ENCODE data around the gene MROH2B. TPM values are rescaled to one million over a fixed set of nuclear protein-coding genes. Genes with fewer than 3 reads are reported as not detected.

The MROH2B gene
- total and polyA plus RNA-seq, 2 experiments from 2014 or later: not detected

- Histone ChIP-seq H3K9me3 (ENCODE audit: low read depth) (no peaks in the 10 kb centered on the region), H3K4me1 (ENCODE audit: low read depth) (no peaks in the 10 kb centered on the region), H3K27me3 (no peaks in the 10 kb centered on the region), H3K27ac (no peak overlapping the region), H3K36me3 (no peaks in the 10 kb centered on the region), H3K4me3 (no peak overlapping the region)
- TF ChIP-seq CTCF (IDR thresholded peaks at IDR 0.05; ENCODE audit: low read depth, low read length): no peak
- no peak for DNase-seq (ENCODE audit: low read depth in 1 of 2, low spot score in 1 of 2)
Observed at GRCh38 chr5:40957048-40957447, 114.1 kb downstream of the MROH2B start.

DNA sequence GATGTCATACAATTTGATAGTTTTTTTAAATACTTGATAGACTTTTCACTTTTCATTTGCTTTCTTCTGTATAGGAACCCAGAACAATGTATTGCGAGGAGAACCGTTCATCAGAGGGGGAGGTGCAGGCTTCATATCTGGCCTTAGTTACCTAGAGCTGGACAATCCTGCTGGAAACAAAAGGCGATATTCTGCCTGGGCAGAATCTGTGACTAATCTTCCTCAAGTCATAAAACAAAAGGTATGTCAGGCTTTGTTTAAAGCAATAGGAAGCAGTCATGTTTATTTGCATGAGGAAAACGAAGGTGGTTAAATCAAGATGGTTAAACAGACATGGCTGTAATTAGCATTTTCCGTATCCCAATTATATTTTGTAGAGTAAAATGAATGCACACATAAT lies 115.8 kb downstream of the MROH2B start:
- no peak for DNase-seq (ENCODE audit: low read depth in 1 of 2, low spot score in 1 of 2)
- Histone ChIP-seq H3K4me3 (no peak overlapping the region), H3K9me3 (ENCODE audit: low read depth) (no peaks in the 10 kb centered on the region), H3K27ac (no peak overlapping the region), H3K36me3 (no peaks in the 10 kb centered on the region), H3K4me1 (ENCODE audit: low read depth) (no peaks in the 10 kb centered on the region), H3K27me3 (no peaks in the 10 kb centered on the region)
- TF ChIP-seq CTCF (IDR thresholded peaks at IDR 0.05; ENCODE audit: low read depth, low read length): no peak

Other genes with a start within 250 kb of the MROH2B start
- 115 and 181 TPM in 2 replicates for gene RPL37, start 236.1 kb downstream of the MROH2B start, total RNA-seq
- 473 and 553 TPM in 2 replicates for gene RPL37, start 236.1 kb downstream of the MROH2B start, polyA plus RNA-seq
- gene CARD6, start 230.0 kb downstream of the MROH2B start, total RNA-seq: 0.11 and 0.12 TPM in 2 replicates
- gene CARD6, start 230.0 kb downstream of the MROH2B start, polyA plus RNA-seq: 0.06 and 0.32 TPM in 2 replicates
- 66.3 and 153 TPM in 2 replicates for gene C7, start 161.8 kb downstream of the MROH2B start, total RNA-seq
- gene C7, start 161.8 kb downstream of the MROH2B start, polyA plus RNA-seq: 64.0 and 97.9 TPM in 2 replicates
- 0.25 and 0.27 TPM in 2 replicates for gene C6, start 142.2 kb upstream of the MROH2B start, total RNA-seq
- gene C6, start 142.2 kb upstream of the MROH2B start, polyA plus RNA-seq: 0.27 TPM in 1 of 2 replicates, not detected in the other

Measured in cardiac muscle cell (in vitro differentiated cells and primary cell).